SU-DHL-6 (cell line): ENCODE measurements around the gene TREM2.

ENCODE experiments used
- EZH2phosphoT487 ChIP-seq: fragments of 200-600 bp; sonication (generic), shearing (Covaris generic); conservative IDR thresholded peaks from 2 replicates; pipeline ENCODE4 v1.6.1; 2018; ENCODE audit warnings: mild to moderate bottlenecking, antibody characterized with exemption, low read length, moderate library complexity, mixed read lengths
- TF ChIP-seq, protein P1 (sequence below): fragments of 200-600 bp; sonication (generic); IDR thresholded peaks from one replicate; pipeline ENCODE4 v1.5.1; 2017; ENCODE audit warnings: antibody characterized with exemption, mild to moderate bottlenecking, low read length, moderate library complexity; ENCODE audit not compliant: insufficient read depth, poor library complexity, severe bottlenecking

GRCh38 chr6:41167173-41167963 is 4.5 kb upstream of the TREM2 start:
- no peak for TF ChIP-seq EZH2phosphoT487
- TF ChIP-seq, protein P1, sequence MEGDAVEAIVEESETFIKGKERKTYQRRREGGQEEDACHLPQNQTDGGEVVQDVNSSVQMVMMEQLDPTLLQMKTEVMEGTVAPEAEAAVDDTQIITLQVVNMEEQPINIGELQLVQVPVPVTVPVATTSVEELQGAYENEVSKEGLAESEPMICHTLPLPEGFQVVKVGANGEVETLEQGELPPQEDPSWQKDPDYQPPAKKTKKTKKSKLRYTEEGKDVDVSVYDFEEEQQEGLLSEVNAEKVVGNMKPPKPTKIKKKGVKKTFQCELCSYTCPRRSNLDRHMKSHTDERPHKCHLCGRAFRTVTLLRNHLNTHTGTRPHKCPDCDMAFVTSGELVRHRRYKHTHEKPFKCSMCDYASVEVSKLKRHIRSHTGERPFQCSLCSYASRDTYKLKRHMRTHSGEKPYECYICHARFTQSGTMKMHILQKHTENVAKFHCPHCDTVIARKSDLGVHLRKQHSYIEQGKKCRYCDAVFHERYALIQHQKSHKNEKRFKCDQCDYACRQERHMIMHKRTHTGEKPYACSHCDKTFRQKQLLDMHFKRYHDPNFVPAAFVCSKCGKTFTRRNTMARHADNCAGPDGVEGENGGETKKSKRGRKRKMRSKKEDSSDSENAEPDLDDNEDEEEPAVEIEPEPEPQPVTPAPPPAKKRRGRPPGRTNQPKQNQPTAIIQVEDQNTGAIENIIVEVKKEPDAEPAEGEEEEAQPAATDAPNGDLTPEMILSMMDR = no peak
